OCI-LY3 (cell line): ENCODE data around the gene GINS1.

Experiments
- H2AFZ ChIP-seq: fragments of 200-600, 300-600 bp; shearing (Covaris generic); 2 replicates; pipeline ENCODE4 v1.6.0; 2014; ENCODE audit warnings: antibody characterized with exemption, low read depth, low read length
- H3K27ac ChIP-seq: fragments of 200-600, 300-600 bp; sonication (generic); 2 replicates; pipeline ENCODE4 v1.5.1; 2014; ENCODE audit warnings: mild to moderate bottlenecking, low read length, moderate library complexity, mixed read lengths
- H3K27me3 ChIP-seq: fragments of 200-600, 300-600 bp; sonication (generic); 2 replicates; pipeline ENCODE4 v1.6.1; 2014; ENCODE audit warnings: low read depth, low read length, mixed read lengths
- H3K36me3 ChIP-seq: fragments of 200-600, 300-600 bp; sonication (generic); replicated peaks from 2 replicates; pipeline ENCODE3; 2014; ENCODE audit warnings: low read depth, low read length, mixed read lengths
- H3K4me1 ChIP-seq: fragments of 300-600, 200-600 bp; sonication (generic); 2 replicates; pipeline ENCODE4 v1.6.1; 2014; ENCODE audit warnings: low read length, mixed read lengths
- H3K4me2 ChIP-seq: fragments of 200-600, 300-600 bp; sonication (generic); 2 replicates; pipeline ENCODE4 v1.6.1; 2014; ENCODE audit warnings: low read length, mixed read lengths
- H3K4me3 ChIP-seq: fragments of 300-600, 200-600 bp; sonication (generic); 2 replicates; pipeline ENCODE4 v1.5.1; 2014; ENCODE audit warnings: antibody characterized with exemption, mild to moderate bottlenecking, low read length, moderate library complexity
- H3K79me2 ChIP-seq: fragments of 300-600, 200-600 bp; shearing (Covaris generic); 2 replicates; pipeline ENCODE4 v1.6.1; 2014; ENCODE audit warnings: mild to moderate bottlenecking, low read length, mixed read lengths
- H3K9ac ChIP-seq: fragments of 300-600, 200-600 bp; shearing (Covaris generic); 2 replicates; pipeline ENCODE4 v1.6.0; 2014; ENCODE audit warnings: mild to moderate bottlenecking, low read length, moderate library complexity
- H3K9me3 ChIP-seq: fragments of 200-600, 300-600 bp; shearing (Covaris generic); 2 replicates; pipeline ENCODE4 v1.6.1; 2014; ENCODE audit warnings: low read length, mixed read lengths; ENCODE audit not compliant: insufficient read depth
- H4K20me1 ChIP-seq: fragments of 200-600, 300-600 bp; sonication (generic); 2 replicates; pipeline ENCODE4 v1.6.1; 2016; ENCODE audit warnings: low read length, mixed read lengths; ENCODE audit not compliant: insufficient read depth
- CTCF ChIP-seq: fragments of 200-600, 300-600 bp; sonication (generic); IDR thresholded peaks from 2 replicates; pipeline ENCODE4 v1.5.1; 2014; ENCODE audit warnings: antibody characterized with exemption, low read length, low read depth
- EZH2phosphoT487 ChIP-seq: fragments of 200-600 bp; shearing (Covaris generic); IDR thresholded peaks from 2 replicates; pipeline ENCODE4 v1.6.1; 2018; ENCODE audit warnings: antibody characterized with exemption, mixed run types, low read depth

The GINS1 gene

GRCh38 chr20:25364879-25365699 lies 42.4 kb upstream of the GINS1 start:
- Histone ChIP-seq H3K4me2 (no peak overlapping the region), H3K79me2 (peaks cover 23% of the 10 kb centered on the region), H3K9ac (no peak overlapping the region), H3K4me1 (no peaks in the 10 kb centered on the region), H3K27ac (no peak overlapping the region), H3K27me3 (no peaks in the 10 kb centered on the region), H3K9me3 (no peaks in the 10 kb centered on the region), H2AFZ (no peak overlapping the region), H3K4me3 (no peak overlapping the region), H4K20me1 (peaks cover 8% of the 10 kb centered on the region; the same call in 1 of the 2 replicates), H3K36me3 (peaks cover 4% of the 10 kb centered on the region)
- no peak for TF ChIP-seq EZH2phosphoT487
- TF ChIP-seq CTCF, result no peak

- peaks cover 7% of the 10 kb centered on the region for H3K36me3 ChIP-seq
- H3K27me3 ChIP-seq, result no peaks in the 10 kb centered on the region
- no peak overlapping the region for H3K4me3 ChIP-seq
- H3K9ac ChIP-seq, result no peak overlapping the region
- no peak overlapping the region for H3K27ac ChIP-seq
- no peaks in the 10 kb centered on the region for H3K4me1 ChIP-seq
- TF ChIP-seq EZH2phosphoT487, result no peak
- TF ChIP-seq CTCF, result no peak
- H3K79me2 ChIP-seq, result peaks cover 31% of the 10 kb centered on the region
- peaks cover 7% of the 10 kb centered on the region; the same call in 1 of the 2 replicates for H4K20me1 ChIP-seq
- no peaks in the 10 kb centered on the region for H3K9me3 ChIP-seq
- no peak overlapping the region for H2AFZ ChIP-seq
- H3K4me2 ChIP-seq, result no peak overlapping the region
These were observed 38.9 kb upstream of the GINS1 start for GRCh38 chr20:25368526-25368925.

GRCh38 chr20:25368976-25369375 lies 38.5 kb upstream of the GINS1 start:
- Histone ChIP-seq H3K27ac (no peak overlapping the region), H3K36me3 (peaks cover 7% of the 10 kb centered on the region), H3K9ac (no peak overlapping the region), H3K9me3 (no peaks in the 10 kb centered on the region), H3K4me3 (no peak overlapping the region), H4K20me1 (peaks cover 7% of the 10 kb centered on the region; the same call in 1 of the 2 replicates), H2AFZ (no peak overlapping the region), H3K4me2 (no peak overlapping the region), H3K79me2 (peaks cover 31% of the 10 kb centered on the region), H3K4me1 (no peaks in the 10 kb centered on the region), H3K27me3 (no peaks in the 10 kb centered on the region)
- TF ChIP-seq CTCF (no peak), EZH2phosphoT487 (no peak)

GRCh38 chr20:25369529-25369928 lies 37.9 kb upstream of the GINS1 start:
- Histone ChIP-seq H3K27ac (no peak overlapping the region), H3K4me3 (no peak overlapping the region), H3K4me2 (no peak overlapping the region), H3K27me3 (no peaks in the 10 kb centered on the region), H2AFZ (no peak overlapping the region), H3K9me3 (no peaks in the 10 kb centered on the region), H4K20me1 (peaks cover 7% of the 10 kb centered on the region; the same call in 1 of the 2 replicates), H3K4me1 (no peaks in the 10 kb centered on the region), H3K36me3 (peaks cover 7% of the 10 kb centered on the region), H3K79me2 (peaks cover 31% of the 10 kb centered on the region), H3K9ac (no peak overlapping the region)
- TF ChIP-seq EZH2phosphoT487 (no peak), CTCF (no peak)
